Umbilical cord (tissue), 2 donors: Measurements from ENCODE around the gene PDZD2. TPM values are rescaled to one million over a fixed set of nuclear protein-coding genes. Genes with fewer than 3 reads are reported as not detected.

ENCODE experiments used
- DNase-seq: peaks from one replicate; pipeline ENCODE4 v3.0.0-alpha.2; 2015; ENCODE audit warnings: low spot score
- total RNA-seq: library from RNA; depleted of rRNA; stranded (reverse); fragments of >200 nt; gene quantifications from one replicate; pipeline ENCODE4 v1.2.3, GENCODE V29; 2014; ENCODE audit warnings: low replicate concordance; ENCODE audit not compliant: insufficient read depth

Gene PDZD2
- total RNA-seq, 1 donor from 2014 or later = 5.5 TPM

GRCh38 chr5:32131604-32132003 is 492.7 kb downstream of the PDZD2 start:
- no peak for DNase-seq

DNA sequence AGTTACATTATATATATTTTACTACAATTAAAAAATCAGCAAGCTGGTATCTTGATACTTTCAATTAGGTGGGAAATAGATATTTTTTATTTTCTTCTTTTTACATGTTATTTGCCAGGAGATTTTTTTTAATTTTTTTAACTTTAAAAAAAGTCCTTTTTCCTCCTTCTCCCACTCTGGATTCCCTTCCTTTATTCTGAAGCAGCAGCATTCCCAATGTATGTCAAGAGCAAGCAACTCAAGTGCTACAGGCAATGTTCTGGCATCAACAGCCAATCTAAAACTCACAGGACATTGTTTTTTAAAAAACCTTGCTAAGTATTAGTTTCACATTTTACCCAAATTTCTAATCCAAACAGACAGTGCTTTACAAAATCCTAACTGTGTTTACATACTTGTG is 493.8 kb downstream of the PDZD2 start:
- no peak for DNase-seq

- no peak for DNase-seq
Measured at GRCh38 chr5:32135086-32135485, 496.2 kb downstream of the PDZD2 start.

DNA sequence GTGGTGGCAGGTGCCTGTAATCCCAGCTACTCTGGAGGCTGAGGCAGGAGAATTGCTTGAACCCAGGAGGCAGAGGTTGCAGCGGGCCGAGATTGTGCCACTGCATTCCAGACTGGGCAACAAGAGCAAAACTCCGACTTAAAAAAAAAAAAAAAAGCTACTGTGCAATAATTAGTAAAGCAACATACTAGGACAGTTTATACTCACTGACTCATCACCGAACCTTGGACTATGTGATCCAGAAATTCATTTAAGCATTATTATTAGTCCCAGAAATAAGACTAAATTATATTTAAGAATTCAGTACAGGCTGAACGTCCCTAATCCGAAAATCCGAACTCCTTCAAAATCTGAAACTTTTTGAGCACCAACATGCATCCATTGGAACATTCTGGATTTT is 497.4 kb downstream of the PDZD2 start:
- DNase-seq = no peak

DNA sequence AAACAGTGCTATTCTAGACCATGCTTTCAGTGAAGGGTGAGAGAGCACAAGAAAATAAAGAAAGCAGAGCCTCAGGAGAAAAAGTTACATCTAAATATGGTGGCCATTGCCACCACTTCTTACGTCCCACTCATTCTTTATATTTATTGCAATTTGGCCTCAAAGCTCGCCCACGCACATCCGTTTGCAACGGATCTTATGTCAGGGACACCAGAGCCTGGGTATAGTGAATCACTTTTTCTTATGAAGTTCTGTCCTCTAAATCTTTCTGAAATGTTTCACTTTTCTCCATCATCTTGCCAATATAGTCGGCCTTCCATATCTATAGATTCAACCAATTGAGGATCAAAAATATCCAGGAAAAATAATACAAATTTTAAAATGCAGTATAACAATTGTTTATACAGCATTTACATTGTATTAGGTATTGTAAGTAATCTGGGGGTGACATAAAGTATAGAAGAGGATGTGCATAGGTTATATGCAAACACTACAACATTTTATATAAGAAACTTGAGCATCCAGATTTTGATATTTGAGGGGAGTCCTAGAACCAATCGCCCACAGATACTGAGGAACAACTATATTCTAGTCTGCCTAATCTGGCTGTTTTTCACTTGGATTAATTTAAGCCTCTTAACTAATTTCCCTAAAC is 500.0 kb downstream of the PDZD2 start:
- DNase-seq = no peak

- DNase-seq = peak; percentile 40
Measured at GRCh38 chr5:32143617-32144377, 504.9 kb downstream of the PDZD2 start.

DNA sequence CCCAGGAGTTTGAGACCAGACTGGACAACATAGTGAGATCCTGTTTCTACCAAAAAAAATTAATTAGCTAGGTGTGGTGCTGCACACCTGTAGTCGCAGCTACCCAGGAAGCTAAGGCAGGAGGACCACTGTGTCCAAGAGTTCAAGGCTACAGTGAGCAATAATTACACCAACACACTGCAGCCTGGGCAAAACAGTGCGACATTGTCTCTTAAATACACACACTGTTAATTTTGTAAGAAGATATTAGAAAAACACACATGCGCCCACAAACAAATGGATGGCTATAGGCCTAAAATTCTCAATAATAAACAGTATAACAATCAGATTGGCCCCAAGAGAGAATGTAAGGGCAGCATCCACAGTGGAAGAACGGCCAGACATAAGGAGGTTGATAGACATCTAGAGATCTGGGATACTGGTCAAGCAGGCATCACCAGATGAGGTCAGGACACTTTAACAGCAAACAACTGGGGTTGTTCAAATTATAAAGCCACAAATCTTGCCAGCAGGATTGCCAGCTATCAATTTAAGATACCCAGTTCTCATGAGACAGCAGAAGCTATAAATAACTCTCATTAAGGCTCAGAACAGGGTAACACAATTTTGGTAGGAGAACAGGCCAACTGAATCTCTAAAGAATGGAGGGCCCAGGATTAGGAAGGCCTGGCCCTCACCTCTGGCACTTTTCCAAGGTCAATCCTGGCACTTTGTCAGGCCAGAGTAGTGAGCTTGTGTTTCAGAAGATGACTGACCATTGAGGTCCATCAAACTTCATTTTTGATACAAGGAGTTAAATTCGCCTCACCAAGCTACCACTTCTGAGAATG is 505.7 kb downstream of the PDZD2 start:
- DNase-seq = no peak

DNA sequence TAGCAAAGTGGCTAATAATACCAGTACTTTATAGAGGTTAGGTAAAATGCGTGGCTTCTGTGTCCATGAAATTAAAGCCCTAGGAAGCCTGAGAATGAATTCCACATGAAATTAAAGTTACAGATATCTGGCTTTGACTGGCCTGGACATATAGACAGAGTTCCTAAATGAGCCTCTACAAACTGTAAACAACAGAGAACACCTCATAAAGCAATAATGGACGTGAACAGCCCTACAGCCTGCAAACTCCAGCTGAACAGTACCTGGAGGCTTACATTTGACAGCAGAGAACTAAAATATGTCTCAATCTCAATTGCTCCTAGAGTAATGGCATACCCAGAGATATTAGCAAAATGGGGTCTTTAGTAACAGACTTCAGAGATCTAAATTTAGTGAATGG is 506.4 kb downstream of the PDZD2 start:
- DNase-seq = no peak

DNA sequence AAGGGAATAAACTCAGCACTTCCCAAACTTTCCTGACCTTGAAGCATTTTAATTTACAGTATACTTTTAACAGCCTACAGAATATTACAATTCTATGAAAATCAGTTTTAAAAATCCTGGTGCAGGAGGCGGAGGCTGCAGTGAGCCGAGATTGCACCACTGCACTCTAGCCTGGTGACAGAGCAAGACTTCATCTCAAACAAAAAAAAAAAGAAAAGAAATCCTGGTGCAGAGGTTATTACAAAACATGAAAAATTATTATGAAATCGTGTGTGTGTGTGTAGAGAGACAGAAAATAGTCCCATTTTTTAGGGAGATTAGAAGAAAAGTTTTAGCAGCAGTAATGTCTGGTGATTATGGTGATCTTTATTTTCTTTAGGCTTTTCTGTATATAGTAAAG is 508.3 kb downstream of the PDZD2 start:
- DNase-seq = no peak

GRCh38 chr5:32147959-32148358 is 509.0 kb downstream of the PDZD2 start:
- DNase-seq = no peak

DNA sequence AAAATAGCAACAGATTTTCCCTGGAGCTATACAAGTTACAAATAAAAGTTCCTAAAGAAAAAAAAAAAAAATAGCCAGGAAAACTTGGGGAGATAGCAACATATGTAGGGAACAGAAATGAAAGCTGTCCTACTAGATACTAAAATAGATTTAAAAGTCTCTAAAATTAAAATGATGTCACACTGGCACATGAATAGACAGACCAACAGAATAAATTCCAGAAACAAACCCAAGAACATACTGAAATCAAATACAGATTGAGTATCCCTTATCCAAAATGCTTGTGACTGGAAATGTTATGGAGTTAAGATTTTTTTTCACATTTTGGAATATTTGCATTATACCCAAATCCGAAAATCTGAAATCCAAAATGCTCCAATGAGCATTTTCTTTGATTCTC is 511.4 kb downstream of the PDZD2 start:
- no peak for DNase-seq

- no peak for DNase-seq
Measured at GRCh38 chr5:32151198-32151597, 512.3 kb downstream of the PDZD2 start.

- DNase-seq = no peak
Measured at GRCh38 chr5:32153723-32154122, 514.8 kb downstream of the PDZD2 start.

DNA sequence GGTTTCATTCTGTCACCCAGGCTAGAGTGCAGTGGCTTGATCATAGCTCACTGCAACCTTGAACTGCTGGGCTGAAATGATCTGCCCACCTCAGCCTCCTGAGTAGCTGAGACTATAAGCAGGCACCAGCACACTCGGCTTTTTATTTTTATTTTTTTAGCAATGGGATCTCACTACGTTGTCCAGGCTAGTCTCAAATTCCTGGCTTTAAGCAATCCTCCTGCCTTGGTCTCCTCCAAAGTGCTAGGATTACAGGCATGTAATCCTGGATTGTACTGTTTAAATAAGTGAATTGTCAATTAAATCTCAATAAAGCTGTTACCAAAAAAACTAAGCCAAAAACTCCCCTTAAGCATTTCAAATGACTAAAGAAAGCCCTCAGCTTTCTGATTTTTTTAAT is 516.3 kb downstream of the PDZD2 start:
- DNase-seq = no peak

DNA sequence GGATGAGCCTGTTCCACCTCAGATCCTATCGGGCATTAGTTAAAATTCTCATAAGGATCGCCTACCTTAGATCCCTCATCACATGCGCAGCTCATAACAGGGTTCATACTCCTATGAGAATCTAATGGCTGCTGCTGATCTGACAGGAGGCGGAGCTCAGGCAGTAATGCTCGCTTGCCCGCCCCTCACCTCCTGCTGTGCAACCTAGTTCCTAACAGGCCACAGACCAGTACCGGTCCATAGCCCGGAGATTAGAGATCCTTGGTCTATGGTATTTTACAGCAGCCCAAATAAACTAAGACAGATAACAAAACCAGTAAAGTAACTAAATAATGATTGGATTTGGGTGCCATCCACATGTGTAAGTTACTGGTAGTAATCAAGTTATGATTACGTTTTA is 517.7 kb downstream of the PDZD2 start:
- no peak for DNase-seq

DNA sequence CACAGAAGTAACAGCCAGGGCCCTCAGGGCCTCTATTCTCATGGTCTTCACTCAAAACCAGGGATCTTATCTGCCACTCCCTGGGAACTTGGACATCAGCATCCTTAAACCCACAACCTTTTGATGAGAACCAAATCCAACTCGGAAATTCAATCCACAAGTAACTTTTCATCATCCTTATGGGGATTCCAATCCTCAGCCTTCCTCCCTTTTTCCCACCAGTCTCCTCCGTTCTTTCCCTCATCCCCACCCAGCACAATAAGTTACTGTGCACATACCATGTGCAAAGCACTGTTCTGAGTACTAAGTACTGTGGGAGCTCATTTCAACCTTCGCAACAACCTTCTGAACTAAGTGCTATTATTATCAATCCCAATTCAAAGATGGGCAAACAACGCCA is 518.1 kb downstream of the PDZD2 start:
- no peak for DNase-seq

DNA sequence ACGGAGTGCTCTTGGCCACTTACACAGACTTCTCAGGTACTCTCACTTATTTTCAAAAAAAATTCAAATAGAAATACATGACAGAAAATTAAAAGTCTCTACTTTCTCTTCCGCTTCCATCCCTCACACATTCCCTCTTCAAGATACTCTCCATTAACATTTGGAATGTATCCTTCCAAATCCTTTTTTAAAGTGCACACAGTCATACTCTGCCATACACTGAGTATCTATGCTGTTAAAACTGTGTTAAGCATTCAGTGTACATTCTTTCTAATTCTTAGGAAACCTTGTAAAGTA is 519.7 kb downstream of the PDZD2 start:
- no peak for DNase-seq

GRCh38 chr5:32159328-32160072 is 520.6 kb downstream of the PDZD2 start:
- DNase-seq = no peak

- DNase-seq = no peak
Measured at GRCh38 chr5:32160228-32160627, 521.3 kb downstream of the PDZD2 start.
